ENCODE data around the gene CDC26. TPM values are rescaled to one million over a fixed set of nuclear protein-coding genes. Genes with fewer than 3 reads are reported as not detected.

CDC26 gene
- total RNA-seq, 1 experiment from 2014 or later, result 32.4 TPM

DNA sequence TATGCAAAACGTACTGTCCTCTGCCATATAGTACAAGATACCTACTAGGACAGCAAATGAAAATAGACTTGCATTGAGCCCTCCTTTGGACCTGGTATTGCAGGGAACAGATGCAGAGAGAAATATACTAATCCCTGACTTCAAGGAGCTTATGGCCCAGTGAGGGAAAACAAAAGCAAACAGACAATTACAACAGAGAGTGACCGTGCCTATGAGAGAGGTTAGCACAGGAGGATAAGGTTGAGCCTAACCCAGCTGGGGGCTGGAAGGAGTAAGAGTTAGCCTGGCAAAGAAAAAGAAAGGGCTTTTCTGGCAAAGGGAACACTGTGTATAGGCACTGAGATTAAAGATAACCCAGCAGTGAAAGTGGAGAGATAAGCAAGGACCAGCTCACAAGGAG lies 5.5 kb downstream of the CDC26 start:
- no TSS peak for BruUV-seq (replicated peaks)
- intact Hi-C loops (cut with micrococcal nuclease), result no loop called here
- Histone ChIP-seq H3K4me2 (ENCODE audit: low read length) (no peak overlapping the region), H3K79me2 (ENCODE audit: low read length) (peaks cover 17% of the 10 kb centered on the region), H3K9ac (ENCODE audit: low read length) (no peak overlapping the region), H3K27ac (ENCODE audit: low read length) (no peak overlapping the region), H3F3A (ENCODE audit: low read length, unreplicated experiment) (no peaks in the 10 kb centered on the region), H3K36me3 (ENCODE audit: low read depth, low read length) (peaks cover 13% of the 10 kb centered on the region), H2AFZ (ENCODE audit: low read length) (no peak overlapping the region), H3K9me3 (ENCODE audit: low read length) (no peaks in the 10 kb centered on the region), H3K4me1 (ENCODE audit: insufficient read depth, low read length) (peaks cover 9% of the 10 kb centered on the region; the same call in 1 of the 2 replicates), H3K4me3 (ENCODE audit: low read length) (no peak overlapping the region), H4K20me1 (ENCODE audit: low read length) (no peaks in the 10 kb centered on the region), H3K9me2 (replicated peaks; ENCODE audit: low read length) (no peaks in the 10 kb centered on the region), H3K27me3 (ENCODE audit: low read length) (no peaks in the 10 kb centered on the region)
- TF ChIP-seq EZH2 (IDR thresholded peaks at IDR 0.05; ENCODE audit: low read length, unreplicated experiment), result no peak
- TF ChIP-seq EZH2phosphoT487 (IDR thresholded peaks at IDR 0.05; ENCODE audit: borderline replicate concordance, low read length), result no peak
- TF ChIP-seq, protein P1, sequence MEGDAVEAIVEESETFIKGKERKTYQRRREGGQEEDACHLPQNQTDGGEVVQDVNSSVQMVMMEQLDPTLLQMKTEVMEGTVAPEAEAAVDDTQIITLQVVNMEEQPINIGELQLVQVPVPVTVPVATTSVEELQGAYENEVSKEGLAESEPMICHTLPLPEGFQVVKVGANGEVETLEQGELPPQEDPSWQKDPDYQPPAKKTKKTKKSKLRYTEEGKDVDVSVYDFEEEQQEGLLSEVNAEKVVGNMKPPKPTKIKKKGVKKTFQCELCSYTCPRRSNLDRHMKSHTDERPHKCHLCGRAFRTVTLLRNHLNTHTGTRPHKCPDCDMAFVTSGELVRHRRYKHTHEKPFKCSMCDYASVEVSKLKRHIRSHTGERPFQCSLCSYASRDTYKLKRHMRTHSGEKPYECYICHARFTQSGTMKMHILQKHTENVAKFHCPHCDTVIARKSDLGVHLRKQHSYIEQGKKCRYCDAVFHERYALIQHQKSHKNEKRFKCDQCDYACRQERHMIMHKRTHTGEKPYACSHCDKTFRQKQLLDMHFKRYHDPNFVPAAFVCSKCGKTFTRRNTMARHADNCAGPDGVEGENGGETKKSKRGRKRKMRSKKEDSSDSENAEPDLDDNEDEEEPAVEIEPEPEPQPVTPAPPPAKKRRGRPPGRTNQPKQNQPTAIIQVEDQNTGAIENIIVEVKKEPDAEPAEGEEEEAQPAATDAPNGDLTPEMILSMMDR (conservative IDR thresholded peaks at IDR 0.05; ENCODE audit: low read depth, low read length), result no peak
- ATAC-seq (no peak), DNase-seq (no peak)
- CTCF ChIA-PET, result no interaction called here
- POLR2A ChIA-PET (ENCODE audit: unreplicated experiment), result no interaction called here

GRCh38 chr9:113269355-113269754 lies 6.0 kb downstream of the CDC26 start:
- Histone ChIP-seq H3K79me2 (ENCODE audit: low read length) (peaks cover 12% of the 10 kb centered on the region), H3K4me2 (ENCODE audit: low read length) (no peak overlapping the region), H3K36me3 (ENCODE audit: low read depth, low read length) (peaks cover 13% of the 10 kb centered on the region), H3K9ac (ENCODE audit: low read length) (no peak overlapping the region), H3K27me3 (ENCODE audit: low read length) (no peaks in the 10 kb centered on the region), H4K20me1 (ENCODE audit: low read length) (no peaks in the 10 kb centered on the region), H3K9me3 (ENCODE audit: low read length) (no peaks in the 10 kb centered on the region), H3K9me2 (replicated peaks; ENCODE audit: low read length) (no peaks in the 10 kb centered on the region), H3K4me3 (ENCODE audit: low read length) (no peak overlapping the region), H3F3A (ENCODE audit: low read length, unreplicated experiment) (no peaks in the 10 kb centered on the region), H2AFZ (ENCODE audit: low read length) (no peak overlapping the region), H3K4me1 (ENCODE audit: insufficient read depth, low read length) (peaks cover 9% of the 10 kb centered on the region; the same call in 1 of the 2 replicates), H3K27ac (ENCODE audit: low read length) (no peak overlapping the region)
- CTCF ChIA-PET, result no interaction called here
- DNase-seq (no peak), ATAC-seq (no peak)
- BruUV-seq (replicated peaks), result no TSS peak
- POLR2A ChIA-PET (ENCODE audit: unreplicated experiment), result no interaction called here
- intact Hi-C loops (cut with micrococcal nuclease), result no loop called here
- TF ChIP-seq EZH2 (IDR thresholded peaks at IDR 0.05; ENCODE audit: low read length, unreplicated experiment) (no peak), EZH2phosphoT487 (IDR thresholded peaks at IDR 0.05; ENCODE audit: borderline replicate concordance, low read length) (no peak)
- TF ChIP-seq, protein P1 (conservative IDR thresholded peaks at IDR 0.05; ENCODE audit: low read depth, low read length), result no peak

DNA sequence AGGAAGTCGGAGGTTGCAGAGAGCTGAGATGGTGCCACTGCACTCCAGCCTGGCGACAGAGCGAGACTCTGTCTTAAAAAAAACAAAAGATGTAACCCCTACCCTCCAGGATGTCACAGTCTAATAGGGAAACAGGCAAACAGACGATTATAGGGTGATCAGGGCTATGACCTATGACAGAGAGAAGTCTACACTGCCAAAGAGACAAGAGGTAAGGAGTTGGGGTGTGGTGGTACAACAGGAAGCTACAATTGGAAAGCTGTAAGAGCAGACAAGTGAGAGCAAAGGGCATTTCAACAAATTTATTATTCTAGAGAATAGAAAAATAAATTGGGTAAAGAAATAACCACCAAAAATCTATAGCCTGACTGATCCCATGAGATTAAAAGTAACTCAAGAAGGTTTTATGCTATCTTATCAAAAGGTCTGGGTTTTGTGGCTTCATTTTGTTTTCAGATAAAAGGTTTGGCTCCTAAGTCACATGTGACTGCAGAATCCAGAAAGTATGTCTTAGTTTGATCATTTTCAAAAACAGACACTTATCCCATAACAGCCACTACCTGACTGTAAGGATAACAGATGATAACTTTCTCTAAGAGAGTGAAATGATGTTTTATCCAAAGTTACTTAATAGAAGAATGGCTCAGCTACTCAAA lies 7.3 kb downstream of the CDC26 start:
- no peak overlapping the region for H3K27ac ChIP-seq (ENCODE audit: low read length)
- intact Hi-C loops (cut with micrococcal nuclease), result no loop called here
- POLR2A ChIA-PET (ENCODE audit: unreplicated experiment), result no interaction called here

More for the DNA sequence above, 7.3 kb downstream of the CDC26 start:
- Histone ChIP-seq H3K9ac (ENCODE audit: low read length) (no peak overlapping the region), H3K9me2 (replicated peaks; ENCODE audit: low read length) (no peaks in the 10 kb centered on the region), H3K4me3 (ENCODE audit: low read length) (no peak overlapping the region), H2AFZ (ENCODE audit: low read length) (no peak overlapping the region), H3K4me1 (ENCODE audit: insufficient read depth, low read length) (no peaks in the 10 kb centered on the region), H3K27me3 (ENCODE audit: low read length) (no peaks in the 10 kb centered on the region), H4K20me1 (ENCODE audit: low read length) (no peaks in the 10 kb centered on the region), H3K79me2 (ENCODE audit: low read length) (no peaks in the 10 kb centered on the region), H3K9me3 (ENCODE audit: low read length) (no peaks in the 10 kb centered on the region), H3F3A (ENCODE audit: low read length, unreplicated experiment) (no peaks in the 10 kb centered on the region), H3K36me3 (ENCODE audit: low read depth, low read length) (peaks cover 11% of the 10 kb centered on the region), H3K4me2 (ENCODE audit: low read length) (no peak overlapping the region)
- ATAC-seq, result no peak
- TF ChIP-seq EZH2 (IDR thresholded peaks at IDR 0.05; ENCODE audit: low read length, unreplicated experiment) (no peak), EZH2phosphoT487 (IDR thresholded peaks at IDR 0.05; ENCODE audit: borderline replicate concordance, low read length) (no peak)
- TF ChIP-seq, protein P1 (conservative IDR thresholded peaks at IDR 0.05; ENCODE audit: low read depth, low read length), result no peak
- DNase-seq, result no peak
- no TSS peak for BruUV-seq (replicated peaks)
- CTCF ChIA-PET, result no interaction called here

Measured in PC-3 (cell line).